HS-27A (cell line): ENCODE data around the gene FAHD1.
"Not testable (repeated sequence)": the region's sequence is repeated elsewhere in the genome, so short reads cannot be mapped to it uniquely, and the experiment has no call there.

Experiments
- DNase-seq: peaks from one replicate; pipeline ENCODE4 v3.0.0-alpha.2; 2012; ENCODE audit warnings: low read depth, missing footprints

FAHD1 gene

DNA sequence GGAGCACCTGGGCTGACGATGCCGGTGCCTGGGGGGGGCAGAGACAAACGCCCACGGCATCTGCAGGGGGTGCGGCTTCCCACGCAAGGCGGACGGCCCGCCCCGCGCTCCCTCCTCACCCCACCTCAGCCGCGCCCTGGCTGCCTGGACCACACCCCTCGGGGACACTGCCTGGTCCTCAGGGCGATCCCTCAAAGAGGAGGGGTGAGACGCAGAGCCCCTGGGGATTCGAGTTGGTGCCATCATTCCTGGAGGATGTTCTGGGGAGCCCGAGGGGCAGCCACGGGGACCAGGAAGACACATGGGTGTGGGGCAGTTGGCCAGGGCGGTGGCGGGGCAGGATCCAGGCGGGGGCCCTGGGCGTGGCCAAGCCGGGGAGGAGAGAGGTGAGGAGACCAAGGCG, 37.4 kb upstream of the FAHD1 start:
- no peak for DNase-seq

- no peak for DNase-seq
Observed at GRCh38 chr16:1790261-1790610, 36.8 kb upstream of the FAHD1 start.

- DNase-seq: no peak
Observed at GRCh38 chr16:1790611-1791255, 36.3 kb upstream of the FAHD1 start.

- DNase-seq: no peak
Observed at GRCh38 chr16:1791256-1791942, 35.6 kb upstream of the FAHD1 start.

DNA sequence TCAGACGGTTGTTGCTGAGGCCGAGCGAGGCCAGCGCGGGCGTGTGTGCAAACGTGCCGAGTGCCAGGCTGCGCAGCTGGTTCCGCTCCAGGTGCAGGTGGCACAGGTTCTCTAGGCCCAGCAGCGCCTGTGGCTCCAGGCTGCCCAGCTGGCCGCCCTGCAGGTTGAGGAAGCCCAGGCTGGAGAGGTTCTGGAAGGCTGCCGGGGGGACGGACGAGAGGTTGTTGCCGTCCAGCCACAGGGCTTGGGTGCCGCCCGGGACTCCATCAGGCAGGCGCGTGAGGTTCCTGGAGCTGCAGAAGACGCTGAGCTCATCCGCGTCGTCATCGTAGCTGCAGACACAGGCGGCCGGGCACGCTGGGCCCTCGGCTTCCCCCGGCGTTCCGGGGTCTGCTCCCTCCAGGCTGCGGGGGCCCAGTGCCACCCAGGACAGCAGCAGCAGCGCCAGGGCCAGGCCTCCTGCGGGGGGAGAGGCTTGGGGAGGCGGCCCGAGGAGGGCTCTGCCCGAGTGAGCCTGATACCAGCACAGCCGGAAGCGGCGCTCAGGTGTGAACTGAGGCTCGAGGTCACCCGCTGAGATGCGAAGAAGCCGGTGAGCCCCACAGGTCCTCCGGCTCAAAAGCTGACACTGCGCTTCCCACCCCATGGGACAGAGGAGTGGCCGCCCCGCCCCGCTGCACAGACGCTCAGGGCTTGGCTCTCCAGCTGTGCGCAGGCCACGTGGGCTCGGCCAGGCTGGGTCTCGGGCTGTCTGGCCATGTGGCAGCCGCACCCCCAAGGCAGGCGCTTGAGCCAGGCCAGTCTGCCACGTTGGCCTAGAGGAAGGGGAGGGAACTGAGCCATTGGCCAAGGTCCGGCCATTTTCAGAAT, 34.8 kb upstream of the FAHD1 start:
- no peak for DNase-seq

GRCh38 chr16:1792836-1793577, 34.0 kb upstream of the FAHD1 start:
- no peak for DNase-seq

- DNase-seq: no peak
Observed at GRCh38 chr16:1793578-1794220, 33.3 kb upstream of the FAHD1 start, which contains the start of gene IGFALS. Gene IGFALS, minus strand, starts transcription at chr16:1793705. Its CDS starts 53 bp downstream, at chr16:1793652.

DNA sequence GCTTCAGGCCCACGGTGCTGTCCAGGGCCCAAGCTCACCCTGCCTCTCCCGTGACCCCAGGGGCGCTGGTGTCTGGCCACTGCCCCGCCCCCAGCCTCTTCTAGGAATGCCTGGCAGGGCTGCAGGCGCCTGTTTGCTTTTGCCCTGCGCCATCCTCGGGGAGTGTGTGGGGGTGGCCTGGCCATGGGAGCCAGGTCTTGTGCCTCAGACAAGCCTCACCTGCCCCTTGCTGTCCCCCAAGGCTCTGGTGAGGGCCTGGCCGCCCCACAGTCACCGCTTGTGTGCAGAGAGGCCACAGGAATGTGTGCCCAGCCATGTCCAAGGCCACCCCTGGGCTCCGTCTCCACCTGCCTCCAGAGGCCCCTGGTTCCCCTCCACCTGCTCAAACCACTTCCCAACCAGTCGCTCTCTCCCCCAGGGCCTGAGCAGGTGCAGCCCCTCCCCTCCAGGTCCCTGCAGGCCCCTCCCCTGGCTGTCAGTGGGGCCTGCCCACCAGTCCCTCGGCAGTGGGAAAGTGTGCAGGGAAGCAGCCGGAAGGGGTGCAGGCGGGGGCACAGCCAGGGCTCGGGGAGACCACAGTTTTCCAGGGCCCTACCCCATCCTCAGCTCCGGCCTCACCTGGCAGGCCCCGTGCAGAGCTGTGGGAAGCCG, 32.7 kb upstream of the FAHD1 start:
- DNase-seq: no peak

DNA sequence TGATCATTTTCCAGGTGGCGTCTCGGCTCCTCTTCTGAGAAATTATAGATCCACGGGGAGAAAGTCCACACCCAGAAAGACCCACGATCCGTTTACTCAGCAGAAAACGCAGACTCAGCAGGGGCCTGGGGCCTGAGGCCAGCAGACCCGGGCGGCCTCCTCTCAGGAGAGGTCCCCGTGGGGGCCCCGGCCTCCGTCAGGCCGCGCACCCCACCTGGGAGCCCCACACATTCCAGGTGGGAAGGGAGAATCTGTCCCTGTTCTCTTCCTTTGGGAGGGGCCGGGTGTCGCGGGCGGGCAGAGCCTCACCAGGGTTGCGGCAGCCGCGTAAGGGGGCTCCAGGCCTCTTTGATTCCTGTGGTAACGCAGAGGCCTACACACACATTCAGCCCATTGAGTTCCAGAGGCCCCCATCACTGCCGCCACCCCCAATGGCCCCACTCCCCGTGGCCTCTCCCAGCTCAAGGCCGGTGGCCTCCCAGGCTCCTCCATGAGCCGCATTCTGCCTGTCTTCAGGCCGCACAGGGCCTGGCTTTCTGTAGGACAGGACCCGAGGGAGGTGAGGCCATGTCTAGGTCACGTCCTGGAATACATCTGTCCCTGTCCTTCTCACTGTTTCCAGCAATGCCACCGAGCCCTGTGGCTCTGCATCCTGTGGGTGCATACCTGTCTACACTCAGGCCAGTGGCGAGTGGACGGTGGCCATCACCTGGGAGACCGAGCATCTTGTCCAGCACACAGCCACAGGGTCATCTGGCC, 31.9 kb upstream of the FAHD1 start:
- no peak for DNase-seq

DNA sequence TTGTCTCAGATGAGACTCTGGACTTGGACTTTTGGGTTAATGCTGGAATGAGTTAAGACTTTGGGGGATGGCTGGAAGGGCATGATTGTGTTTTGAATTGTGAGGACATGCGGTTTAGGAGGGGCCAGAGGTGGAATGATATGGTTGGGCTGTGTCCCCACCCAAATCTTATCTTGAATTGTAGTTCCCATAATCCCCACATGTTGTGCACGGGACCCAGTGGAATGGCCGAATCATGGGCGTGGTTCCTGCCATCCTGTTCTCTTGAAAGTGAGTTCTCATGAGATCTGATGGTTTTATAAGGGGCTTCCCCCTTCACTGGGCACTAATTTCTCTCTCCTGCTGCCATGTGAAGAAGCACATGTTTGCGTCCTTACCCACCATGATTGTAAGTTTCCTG, 27.7 kb upstream of the FAHD1 start:
- not testable (repeated sequence) for DNase-seq

DNA sequence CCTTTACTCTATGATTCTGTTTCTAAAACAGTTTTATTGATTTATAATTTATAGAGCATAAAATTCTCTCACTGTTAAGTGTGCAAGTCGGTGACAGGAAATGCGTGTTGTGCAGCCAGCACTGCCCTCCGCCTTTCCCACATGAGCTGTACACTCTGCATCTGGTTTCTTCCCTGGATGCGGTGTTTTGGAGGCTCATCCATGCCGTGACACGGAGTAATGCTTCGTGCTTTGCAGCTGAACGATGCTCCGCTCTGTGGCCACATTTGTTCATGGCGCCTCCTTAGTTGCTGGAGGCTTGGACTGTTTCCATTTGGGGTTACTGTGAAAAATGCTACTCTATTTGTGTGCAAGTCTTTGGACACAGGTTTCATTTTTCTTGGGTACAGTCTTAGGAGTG, 26.3 kb upstream of the FAHD1 start:
- DNase-seq: no peak

DNA sequence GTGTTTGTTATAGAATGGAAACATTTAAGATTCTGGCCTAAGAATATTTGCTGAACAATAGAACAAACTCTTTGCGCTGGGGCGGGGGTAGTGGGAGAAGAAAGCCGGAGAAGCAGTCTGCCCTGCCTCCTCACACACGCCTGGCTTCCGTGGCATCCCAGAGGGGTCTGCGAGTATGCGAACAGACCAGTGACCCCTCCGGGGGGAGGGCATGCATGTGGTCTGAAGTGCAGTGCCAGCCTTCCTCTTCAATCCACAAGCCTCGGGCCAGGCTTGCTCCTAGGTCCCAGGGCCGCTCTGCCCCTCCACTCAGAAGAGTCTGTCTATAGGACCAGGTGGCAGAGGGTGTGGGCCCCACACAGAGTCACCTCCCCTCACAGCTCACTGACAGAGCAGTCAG, 19.4 kb upstream of the FAHD1 start:
- no peak for DNase-seq

DNA sequence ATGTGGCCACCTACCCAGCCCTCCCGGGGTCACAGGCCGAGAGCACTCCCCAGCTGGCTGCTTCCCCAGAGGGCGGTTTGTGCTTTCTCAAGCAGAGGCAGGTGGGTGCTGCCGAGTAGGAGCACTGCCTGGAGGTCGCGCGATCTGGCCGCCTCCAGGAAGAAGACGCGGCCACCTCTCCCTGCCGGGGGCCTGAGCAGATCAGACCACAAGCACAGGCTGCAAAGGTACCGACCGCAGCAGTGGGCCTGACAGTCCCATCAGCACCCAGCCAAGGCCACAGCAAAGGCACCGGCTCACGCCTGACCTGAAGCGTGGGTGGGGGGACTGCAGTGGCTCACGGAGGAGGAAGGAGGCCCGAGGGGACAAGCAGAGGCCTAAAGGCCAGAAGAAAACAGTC, 18.3 kb upstream of the FAHD1 start:
- no peak for DNase-seq

- no peak for DNase-seq
Observed at GRCh38 chr16:1809281-1809801, 17.7 kb upstream of the FAHD1 start.

- no peak for DNase-seq
Observed at GRCh38 chr16:1810106-1810505, 16.9 kb upstream of the FAHD1 start.

GRCh38 chr16:1810536-1810935, 16.5 kb upstream of the FAHD1 start:
- DNase-seq: no peak

GRCh38 chr16:1812732-1813163, 14.3 kb upstream of the FAHD1 start:
- DNase-seq: no peak

DNA sequence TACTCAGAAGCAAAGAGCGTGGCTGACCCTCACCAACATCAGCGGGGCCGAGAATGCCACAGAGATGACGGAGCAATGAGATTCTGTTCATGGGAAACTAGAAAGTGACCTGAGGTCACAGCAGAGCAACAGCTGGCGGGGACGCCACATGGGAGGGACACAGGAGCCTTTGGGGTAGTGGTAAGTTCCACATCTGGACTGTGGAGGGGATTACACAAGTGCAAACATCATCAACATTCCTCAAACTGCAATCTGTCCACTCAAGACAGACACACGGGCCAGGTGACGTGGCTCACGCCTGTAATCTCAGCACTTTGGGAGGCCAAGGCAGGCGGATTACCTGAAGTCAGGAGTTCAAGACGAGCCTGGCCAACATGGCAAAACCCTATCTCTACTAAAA, 11.5 kb upstream of the FAHD1 start:
- DNase-seq: no peak

GRCh38 chr16:1816396-1817275, 10.4 kb upstream of the FAHD1 start:
- no peak for DNase-seq
